Measurements from ENCODE around the gene GSTO2.

Gene GSTO2

DNA sequence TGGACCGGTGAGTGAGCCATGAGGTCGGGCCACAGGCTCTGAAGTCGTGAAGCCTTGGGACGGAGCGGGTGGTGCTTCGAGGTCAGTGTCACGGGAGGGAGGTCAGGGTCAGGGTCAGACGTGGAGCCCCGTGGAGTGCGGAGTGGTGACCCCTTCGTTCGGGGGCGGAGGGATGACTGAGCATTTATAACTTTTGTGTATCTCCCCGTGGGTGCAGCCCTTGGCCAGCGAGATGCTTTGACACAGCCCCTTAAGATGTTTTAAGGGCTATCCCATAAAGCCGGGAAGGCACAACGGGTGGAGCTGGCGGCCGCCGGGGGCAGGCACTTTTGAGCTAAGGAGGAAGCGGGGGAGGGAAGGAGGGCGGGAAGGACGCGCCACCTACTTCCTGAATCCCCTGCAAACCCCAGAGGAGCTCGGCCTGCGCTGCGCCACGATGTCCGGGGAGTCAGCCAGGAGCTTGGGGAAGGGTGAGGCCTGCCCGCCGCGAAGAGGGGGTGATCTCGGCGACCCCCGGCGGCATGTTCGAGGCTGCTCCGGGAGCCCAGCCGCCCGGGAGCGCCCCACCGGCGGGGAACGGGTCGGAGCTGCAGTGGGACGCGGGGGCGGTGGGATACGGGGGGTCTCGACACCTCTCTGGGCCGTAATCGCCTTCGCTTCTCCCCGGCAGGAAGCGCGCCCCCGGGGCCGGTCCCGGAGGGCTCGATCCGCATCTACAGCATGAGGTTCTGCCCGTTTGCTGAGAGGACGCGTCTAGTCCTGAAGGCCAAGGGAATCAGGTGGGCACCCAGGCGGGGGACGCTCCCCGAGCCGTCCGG, 14.3 kb upstream of the GSTO2 start, which contains the start of gene GSTO1:
GSTO1 (plus strand) TSS at position 400 of the 818 bp plus-strand sequence; CDS start at position 437, 37 bp downstream.
- DNase-seq = no peak

DNA sequence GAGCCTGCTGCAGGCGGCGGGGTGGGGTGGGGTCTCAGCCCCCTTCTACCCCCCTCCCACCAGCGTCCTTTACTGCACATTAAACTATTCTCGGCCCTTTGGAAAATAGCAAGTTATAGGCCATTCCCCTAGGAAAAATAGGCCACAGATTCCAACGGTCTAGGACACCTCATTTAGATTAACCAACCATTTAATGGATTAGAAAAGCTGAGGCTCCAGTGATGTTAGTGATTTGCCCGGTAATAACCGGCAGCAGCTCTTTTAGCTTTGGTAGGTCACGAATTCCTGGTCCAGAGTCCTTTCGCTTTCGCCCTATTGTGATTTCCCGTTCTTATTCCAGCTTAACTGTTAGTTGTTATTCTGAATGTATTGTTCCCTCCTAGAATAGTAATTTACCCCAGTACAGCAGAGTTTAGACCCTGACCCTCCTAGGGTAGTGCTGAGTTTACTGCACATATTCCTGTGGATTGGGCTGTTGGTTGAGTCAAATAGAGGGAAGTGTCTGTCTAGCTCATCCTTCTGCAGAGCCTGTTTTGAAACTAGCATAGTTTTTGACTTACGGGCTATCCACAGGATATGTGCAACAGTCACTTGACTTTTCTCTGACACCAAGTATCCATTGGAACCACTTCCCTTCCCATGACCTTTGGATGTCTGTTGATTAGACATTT, 13.5 kb upstream of the GSTO2 start:
- no peak for DNase-seq

DNA sequence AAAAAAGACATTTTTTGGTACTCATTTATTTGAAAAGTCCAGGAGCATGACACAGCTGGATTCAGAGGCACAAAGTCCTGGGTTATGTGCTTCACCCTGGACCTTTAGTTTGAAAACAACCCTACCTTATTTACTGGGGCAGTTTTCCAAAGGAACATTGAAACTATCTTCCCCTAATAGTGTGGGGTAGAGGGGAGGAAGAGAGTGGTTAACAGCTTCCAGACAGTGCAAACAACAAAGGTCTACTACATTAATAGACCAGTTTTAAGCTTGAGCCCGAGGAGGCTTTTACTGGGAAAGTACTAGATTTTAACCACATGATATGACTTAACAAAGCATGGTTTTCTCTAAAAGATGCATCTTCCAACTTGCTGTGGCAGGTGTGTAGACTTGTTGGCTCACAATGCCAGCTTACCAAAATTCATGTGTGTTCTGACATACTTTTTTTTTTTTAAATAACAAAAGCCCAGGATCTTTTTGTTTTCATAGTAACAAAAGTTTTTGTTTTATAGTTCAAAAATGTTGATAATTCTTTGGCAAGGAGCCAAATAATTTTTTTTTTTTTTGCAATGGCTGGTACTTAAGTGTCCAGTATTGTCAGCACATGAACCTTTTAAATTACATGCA, 12.5 kb upstream of the GSTO2 start:
- no peak for DNase-seq

GRCh38 chr10:104257235-104257634, 11.7 kb upstream of the GSTO2 start:
- DNase-seq = no peak

- DNase-seq = no peak
These were observed 10.8 kb upstream of the GSTO2 start for GRCh38 chr10:104258209-104258608.

DNA sequence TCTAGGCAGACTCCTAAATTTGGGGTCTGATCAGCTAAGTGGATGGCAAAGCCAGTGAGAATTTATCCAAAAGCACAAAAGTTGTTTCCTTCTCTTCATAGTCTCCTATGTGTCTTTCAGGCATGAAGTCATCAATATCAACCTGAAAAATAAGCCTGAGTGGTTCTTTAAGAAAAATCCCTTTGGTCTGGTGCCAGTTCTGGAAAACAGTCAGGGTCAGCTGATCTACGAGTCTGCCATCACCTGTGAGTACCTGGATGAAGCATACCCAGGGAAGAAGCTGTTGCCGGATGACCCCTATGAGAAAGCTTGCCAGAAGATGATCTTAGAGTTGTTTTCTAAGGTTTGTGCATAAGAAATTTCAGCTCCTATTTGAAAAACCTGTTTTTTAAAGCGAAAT, 9.5 kb upstream of the GSTO2 start:
- DNase-seq = no peak

GRCh38 chr10:104259999-104260774, 8.8 kb upstream of the GSTO2 start:
- no peak for DNase-seq

- DNase-seq = no peak
These were observed 8.2 kb upstream of the GSTO2 start for GRCh38 chr10:104260775-104261115.

GRCh38 chr10:104262055-104262454, 6.9 kb upstream of the GSTO2 start:
- DNase-seq = peak; percentile 41

DNA sequence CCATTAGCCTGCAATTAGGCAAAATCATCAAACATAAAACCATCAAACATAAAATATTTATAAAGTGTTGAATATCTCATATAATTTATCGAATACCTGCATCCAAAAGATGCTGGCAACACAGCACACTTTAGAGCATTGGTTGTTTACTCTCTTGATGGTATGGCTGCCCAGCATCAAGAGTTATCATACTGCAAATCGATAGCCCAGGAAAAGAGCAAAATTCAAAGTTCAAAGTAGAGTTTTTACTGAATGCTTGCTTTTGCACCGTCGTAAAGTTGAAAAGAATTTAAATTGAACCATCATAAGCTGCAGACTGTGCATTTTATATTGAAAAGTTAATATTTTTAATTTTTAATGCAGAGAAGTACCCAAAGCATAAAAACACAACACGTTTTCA, 4.2 kb upstream of the GSTO2 start:
- DNase-seq = no peak

GRCh38 chr10:104267721-104268404, 1.1 kb upstream of the GSTO2 start:
- DNase-seq = no peak

GRCh38 chr10:104268405-104268712, 625 bp upstream of the GSTO2 start:
- DNase-seq = no peak

GRCh38 chr10:104273286-104273685, 4.3 kb downstream of the GSTO2 start:
- no peak for DNase-seq

DNA sequence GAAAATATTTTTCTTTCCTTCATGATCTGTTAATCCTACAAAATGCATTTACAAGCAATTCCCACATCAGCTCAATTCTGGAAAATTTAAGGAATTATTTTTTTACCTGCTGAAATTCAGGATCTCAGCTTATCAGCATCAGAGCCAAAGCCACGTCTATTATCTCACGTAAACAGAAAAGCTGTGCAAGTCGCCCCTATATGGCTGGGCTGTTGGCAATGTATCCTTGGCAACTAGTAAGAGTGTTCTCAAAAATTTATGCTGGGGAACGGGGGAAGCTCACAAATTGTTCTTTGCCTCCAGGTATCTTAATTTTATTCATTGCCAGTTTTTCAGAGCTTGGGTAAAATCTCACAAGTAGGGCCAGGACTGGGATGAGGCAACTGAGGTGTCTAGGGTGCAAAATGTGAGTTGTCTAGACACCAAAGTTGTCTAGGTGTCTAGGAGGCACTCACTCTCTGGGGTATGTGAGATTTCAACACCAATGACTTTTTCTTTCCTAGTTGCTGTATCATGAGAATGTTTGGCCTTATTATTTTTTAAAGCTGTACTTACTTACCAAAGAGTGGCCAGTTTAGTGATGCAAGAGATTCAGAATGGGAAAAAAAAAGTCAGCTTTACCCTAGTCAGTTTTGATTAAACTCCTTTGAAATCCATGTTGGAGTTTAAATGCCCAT, 5.1 kb downstream of the GSTO2 start:
- DNase-seq = no peak

DNA sequence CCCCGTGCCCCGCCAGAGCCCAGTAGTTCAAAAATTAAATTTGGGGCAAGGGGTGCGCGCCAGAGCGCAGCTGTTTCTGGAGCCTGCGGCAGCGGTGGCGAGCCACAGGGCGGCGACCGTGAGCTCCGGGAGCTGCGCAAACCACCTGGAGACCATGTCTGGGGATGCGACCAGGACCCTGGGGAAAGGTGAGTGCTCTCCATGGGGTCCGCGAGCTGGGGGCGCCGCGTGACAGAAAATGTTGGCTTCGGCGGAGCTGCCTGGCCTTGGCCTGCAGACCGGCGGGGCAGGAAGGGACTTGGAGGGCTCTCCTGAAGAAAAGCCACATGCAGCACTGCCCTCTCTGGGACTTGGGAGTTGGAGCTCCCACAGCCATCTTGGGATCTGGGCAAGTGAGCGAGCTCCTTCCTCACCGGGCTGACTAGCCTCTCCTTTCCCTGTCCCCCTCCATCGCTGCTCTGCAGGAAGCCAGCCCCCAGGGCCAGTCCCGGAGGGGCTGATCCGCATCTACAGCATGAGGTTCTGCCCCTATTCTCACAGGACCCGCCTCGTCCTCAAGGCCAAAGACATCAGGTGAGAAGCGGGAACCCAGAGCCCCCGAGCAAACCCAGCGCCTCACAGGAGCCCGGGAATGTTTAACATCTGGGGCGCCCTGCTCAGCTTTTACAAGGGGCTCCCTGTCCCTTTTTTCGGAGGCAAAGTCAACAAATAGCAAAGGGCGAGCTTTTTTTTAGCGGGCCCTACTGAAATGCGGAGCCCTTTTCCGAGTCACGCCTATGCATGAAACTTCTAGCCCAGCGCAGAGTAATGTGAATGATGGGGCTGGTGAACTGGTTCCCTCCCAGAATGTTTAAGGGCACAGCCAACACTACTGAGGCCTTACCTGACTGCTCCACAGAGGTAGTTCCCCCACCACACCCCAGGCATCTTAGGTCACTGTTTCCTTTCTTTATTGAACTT, 6.1 kb downstream of the GSTO2 start:
- DNase-seq = no peak

- DNase-seq = no peak
These were observed 7.2 kb downstream of the GSTO2 start for GRCh38 chr10:104276192-104276591.

DNA sequence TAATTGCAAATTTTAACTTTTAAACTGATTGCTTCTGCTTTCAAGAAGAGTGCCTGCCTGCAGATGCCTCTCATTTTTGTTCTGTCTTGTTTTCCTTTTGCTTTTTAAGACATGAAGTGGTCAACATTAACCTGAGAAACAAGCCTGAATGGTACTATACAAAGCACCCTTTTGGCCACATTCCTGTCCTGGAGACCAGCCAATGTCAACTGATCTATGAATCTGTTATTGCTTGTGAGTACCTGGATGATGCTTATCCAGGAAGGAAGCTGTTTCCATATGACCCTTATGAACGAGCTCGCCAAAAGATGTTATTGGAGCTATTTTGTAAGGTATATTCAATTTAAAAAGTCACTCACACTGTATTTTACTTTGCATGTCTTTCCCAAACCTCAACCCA, 8.8 kb downstream of the GSTO2 start:
- no peak for DNase-seq

DNA sequence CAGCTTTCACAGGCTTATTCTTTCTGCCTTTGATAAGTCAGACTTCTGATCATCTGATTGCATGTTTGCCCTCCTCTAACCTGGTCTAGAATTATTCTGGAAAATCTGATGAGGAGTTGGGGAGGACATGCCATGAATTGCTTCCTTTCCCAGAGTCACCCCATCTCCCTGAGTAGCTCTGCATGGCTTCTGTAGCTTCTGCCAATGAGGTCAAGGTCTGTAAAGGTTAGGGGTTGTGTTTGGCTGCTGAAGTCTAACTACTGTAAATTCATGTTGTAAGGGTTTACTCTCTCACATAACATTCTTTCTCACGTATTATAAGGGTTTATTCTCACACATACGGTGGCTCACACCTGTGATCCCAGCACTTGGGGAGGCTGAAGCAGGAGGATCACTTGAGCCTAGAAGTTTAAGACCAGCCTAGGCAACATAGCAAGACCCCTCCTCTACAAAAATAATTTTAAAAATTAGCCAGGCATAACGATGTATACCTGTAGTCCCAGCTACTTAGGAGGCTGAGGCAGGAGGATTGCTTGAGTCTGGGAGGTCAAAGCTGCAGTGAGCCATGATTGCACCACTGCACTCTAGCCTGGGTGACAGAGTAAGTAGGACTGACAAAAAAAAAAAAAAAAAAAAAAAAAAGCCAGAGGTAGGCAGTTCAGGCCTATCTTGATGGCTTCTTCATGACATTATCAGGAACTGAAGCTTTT, 10.7 kb downstream of the GSTO2 start:
- DNase-seq = no peak

DNA sequence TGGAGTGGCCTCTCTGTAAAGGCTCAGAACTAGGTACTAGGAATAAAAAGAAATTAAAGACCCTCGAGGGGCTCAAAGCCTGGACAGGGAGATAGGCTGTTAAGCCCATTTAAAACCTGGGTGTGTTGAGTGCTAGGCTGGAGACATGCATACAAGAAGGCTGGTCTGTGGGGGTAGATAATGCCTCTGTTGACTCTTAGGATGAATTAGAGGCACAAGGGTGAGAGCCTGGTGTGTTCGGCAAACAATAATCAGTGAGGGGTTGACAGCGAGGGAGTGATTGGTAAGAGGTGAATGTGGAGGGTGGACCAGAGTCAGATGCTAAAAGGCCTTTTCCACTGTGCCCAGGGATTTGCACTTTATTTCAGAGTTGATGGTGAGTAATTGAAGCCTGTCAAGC, 12.7 kb downstream of the GSTO2 start:
- DNase-seq = no peak

GRCh38 chr10:104284846-104285245, 15.9 kb downstream of the GSTO2 start:
- no peak for DNase-seq
